Trophoblast cell (in vitro differentiated cells and primary cell): ENCODE results near the gene GPR156.

Experiments
- DNase-seq, 2 donors: peaks; one replicate each; pipeline ENCODE4 v3.0.0-alpha.2; 2016
- H2AFZ ChIP-seq: 2 replicates; pipeline ENCODE4 v1.6.1; 2013; ENCODE audit warnings: low read length, moderate library complexity, mild to moderate bottlenecking; ENCODE audit not compliant: insufficient read depth, poor library complexity
- H2AK5ac ChIP-seq: 2 replicates; pipeline ENCODE4 v1.6.1; 2013; ENCODE audit warnings: mild to moderate bottlenecking, low read length
- H2BK120ac ChIP-seq: 2 replicates; pipeline ENCODE4 v1.6.1; 2013; ENCODE audit warnings: low read length, mild to moderate bottlenecking, moderate library complexity; ENCODE audit not compliant: insufficient read depth, poor library complexity
- H2BK12ac ChIP-seq: 2 replicates; pipeline ENCODE4 v1.6.1; 2013; ENCODE audit warnings: mild to moderate bottlenecking, low read length, moderate library complexity
- H2BK5ac ChIP-seq: 2 replicates; pipeline ENCODE4 v1.6.1; 2013; ENCODE audit warnings: low read length, low read depth, moderate library complexity, mild to moderate bottlenecking; ENCODE audit not compliant: poor library complexity
- H3K14ac ChIP-seq: 2 replicates; pipeline ENCODE4 v1.6.1; 2013; ENCODE audit warnings: mild to moderate bottlenecking, low read length
- H3K18ac ChIP-seq: 2 replicates; pipeline ENCODE4 v1.6.1; 2013; ENCODE audit warnings: mild to moderate bottlenecking, low read length
- H3K23ac ChIP-seq: 2 replicates; pipeline ENCODE4 v1.6.1; 2013; ENCODE audit warnings: low read length
- H3K27ac ChIP-seq: 2 replicates; pipeline ENCODE4 v1.5.1; 2013; ENCODE audit warnings: low read depth, mild to moderate bottlenecking, inconsistent platforms, low read length, moderate library complexity
- H3K27me3 ChIP-seq: 2 replicates; pipeline ENCODE4 v1.6.1; 2013; ENCODE audit warnings: inconsistent platforms, mild to moderate bottlenecking, low read length, moderate library complexity; ENCODE audit not compliant: insufficient read depth
- H3K36me3 ChIP-seq, 2 experiments: 1 replicate in 1 of 2; 2 replicates in 1 of 2; pipeline ENCODE4 v1.6.1; 2013; ENCODE audit warnings: low read length in 2 of 2, mild to moderate bottlenecking in 2 of 2, moderate library complexity in 1 of 2; ENCODE audit not compliant: insufficient read depth in 2 of 2, control insufficient read depth in 1 of 2
- H3K4ac ChIP-seq: 2 replicates; pipeline ENCODE4 v1.6.1; 2013; ENCODE audit warnings: low read depth, mild to moderate bottlenecking, low read length, moderate library complexity
- H3K4me1 ChIP-seq, 2 experiments: 1 replicate in 1 of 2; 2 replicates in 1 of 2; pipeline ENCODE4 v1.6.1; 2013; ENCODE audit warnings: low read length in 2 of 2, mild to moderate bottlenecking in 2 of 2, moderate library complexity in 1 of 2; ENCODE audit not compliant: insufficient read depth in 2 of 2, control insufficient read depth in 1 of 2
- H3K4me2 ChIP-seq: 2 replicates; pipeline ENCODE4 v1.6.1; 2013; ENCODE audit warnings: inconsistent platforms, mild to moderate bottlenecking, low read length, moderate library complexity
- H3K4me3 ChIP-seq: 2 replicates; pipeline ENCODE4 v1.5.1; 2013; ENCODE audit warnings: mild to moderate bottlenecking, low read depth, low read length, inconsistent platforms
- H3K79me1 ChIP-seq: one replicate; pipeline ENCODE4 v1.6.1; 2013; ENCODE audit warnings: low read length
- H3K79me2 ChIP-seq: 2 replicates; pipeline ENCODE4 v1.6.1; 2013; ENCODE audit warnings: low read length, mild to moderate bottlenecking; ENCODE audit not compliant: control insufficient read depth, insufficient read depth, poor library complexity
- H3K9ac ChIP-seq: 2 replicates; pipeline ENCODE4 v1.6.1; 2013; ENCODE audit warnings: mild to moderate bottlenecking, low read length
- H3K9me3 ChIP-seq: 2 replicates; pipeline ENCODE4 v1.6.1; 2013; ENCODE audit warnings: low read depth, mild to moderate bottlenecking, control low read depth, inconsistent platforms, low read length; ENCODE audit not compliant: insufficient read depth
- H4K12ac ChIP-seq: 2 replicates; pipeline ENCODE4 v1.6.1; 2013; ENCODE audit warnings: low read depth, mild to moderate bottlenecking, low read length, moderate library complexity
- H4K8ac ChIP-seq: 2 replicates; pipeline ENCODE4 v1.6.1; 2013; ENCODE audit warnings: low read depth, mild to moderate bottlenecking, low read length, moderate library complexity
- H4K91ac ChIP-seq: one replicate; pipeline ENCODE4 v1.6.1; 2013; ENCODE audit warnings: low read depth, mild to moderate bottlenecking, low read length, moderate library complexity
- WGBS: extraction: QIAGEN DNeasy Blood & Tissue Kit; methylation state at CpG from one replicate; pipeline ENCODE4 v1.1.7; 2013; ENCODE audit warnings: missing lambda C conversion rate; ENCODE audit not compliant: insufficient read length, insufficient coverage; ENCODE audit errors: extremely low coverage; 5-methylcytosine and 5-hydroxymethylcytosine counted together

GPR156 gene

DNA sequence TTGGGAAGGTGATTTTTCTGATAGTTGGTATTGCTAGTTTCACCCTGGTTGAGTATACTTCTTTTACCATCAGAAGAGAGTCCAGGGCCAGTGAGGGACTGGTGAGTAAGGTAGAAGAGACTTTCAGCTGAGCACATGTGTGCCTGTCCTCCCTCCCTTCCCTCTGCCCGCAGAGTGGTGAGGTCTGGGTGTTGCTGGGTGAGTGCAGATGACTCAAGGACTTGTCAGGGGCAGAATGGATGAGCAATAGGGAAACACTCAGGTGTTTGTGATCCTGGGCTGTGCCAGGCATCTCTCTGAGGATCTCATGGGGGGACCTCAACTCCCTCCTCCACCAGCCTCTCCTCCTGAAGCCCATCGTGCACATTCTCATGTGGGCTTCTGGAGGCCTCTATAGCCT, 114.8 kb downstream of the GPR156 start:
- no peak overlapping the region for H3K23ac ChIP-seq
- H3K9ac ChIP-seq, result no peak overlapping the region
- no peak overlapping the region for H4K8ac ChIP-seq
- no peak overlapping the region for H3K18ac ChIP-seq
- H3K27me3 ChIP-seq, result no peaks in the 10 kb centered on the region
- no peaks in the 10 kb centered on the region for H3K79me2 ChIP-seq
- H2AFZ ChIP-seq, result no peak overlapping the region
- H4K91ac ChIP-seq, result no peak overlapping the region
- H3K4me3 ChIP-seq, result no peak overlapping the region
- H2BK12ac ChIP-seq, result no peak overlapping the region
- peaks cover 7 to 12% of the 10 kb centered on the region in 2 experiments for H3K4me1 ChIP-seq
- no peak overlapping the region for H2BK120ac ChIP-seq
- H4K12ac ChIP-seq, result no peak overlapping the region
- H2AK5ac ChIP-seq, result no peak overlapping the region
- H3K9me3 ChIP-seq, result no peaks in the 10 kb centered on the region
- no peak overlapping the region for H3K14ac ChIP-seq
- peaks cover 10% of the 10 kb centered on the region for H3K79me1 ChIP-seq
- no peak overlapping the region for H3K4me2 ChIP-seq
- H3K36me3 ChIP-seq, result no peaks in the 10 kb centered on the region
- no peak overlapping the region for H3K4ac ChIP-seq
- no peak overlapping the region for H2BK5ac ChIP-seq
- H3K27ac ChIP-seq, result no peak overlapping the region
- DNase-seq, result peak; percentile 83 to 85
- WGBS, result no CpG with 5 or more reads among the region's 2 CpGs

DNA sequence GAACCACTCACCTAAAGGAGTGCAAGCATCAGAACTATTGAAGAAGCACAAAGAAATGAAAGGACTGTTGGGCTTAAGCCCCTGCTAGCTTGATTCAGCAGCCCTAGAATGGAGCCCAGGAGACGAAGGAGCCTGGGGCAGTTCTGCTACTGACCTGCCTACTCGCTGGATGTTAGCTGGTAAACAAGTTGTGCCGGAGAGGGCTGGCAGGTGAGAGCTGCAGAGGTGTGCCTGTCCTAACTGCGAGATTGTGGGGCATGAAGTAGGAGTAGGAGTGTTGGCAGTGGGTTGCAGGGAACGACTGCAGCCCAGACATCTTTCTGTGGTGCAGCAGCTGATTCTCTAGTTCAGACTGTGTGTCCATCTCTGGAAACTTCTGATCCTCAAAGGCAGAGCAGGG, 115.6 kb downstream of the GPR156 start:
- H3K9me3 ChIP-seq, result no peaks in the 10 kb centered on the region
- H2AFZ ChIP-seq, result no peak overlapping the region
- no peak overlapping the region for H3K9ac ChIP-seq
- peaks cover 8% of the 10 kb centered on the region for H3K79me1 ChIP-seq
- no peak overlapping the region for H3K23ac ChIP-seq
- no peak overlapping the region for H3K14ac ChIP-seq
- H3K4me2 ChIP-seq, result no peak overlapping the region
- H3K4me1 ChIP-seq, result peaks cover 4 to 9% of the 10 kb centered on the region in 2 experiments
- no peak overlapping the region for H4K12ac ChIP-seq
- peak in 1 of 2 donors; percentile 56 for DNase-seq
- no peak overlapping the region for H3K4me3 ChIP-seq
- no peaks in the 10 kb centered on the region for H3K36me3 ChIP-seq
- H3K79me2 ChIP-seq, result no peaks in the 10 kb centered on the region
- H3K18ac ChIP-seq, result no peak overlapping the region
- peak overlapping the region; percentile 12 for H4K91ac ChIP-seq
- H2BK120ac ChIP-seq, result no peak overlapping the region
- no CpG with 5 or more reads among the region's 5 CpGs for WGBS
- no peaks in the 10 kb centered on the region for H3K27me3 ChIP-seq
- no peak overlapping the region for H3K4ac ChIP-seq
- H4K8ac ChIP-seq, result no peak overlapping the region
- no peak overlapping the region for H2AK5ac ChIP-seq
- H3K27ac ChIP-seq, result no peak overlapping the region
- no peak overlapping the region for H2BK12ac ChIP-seq
- H2BK5ac ChIP-seq, result no peak overlapping the region

DNA sequence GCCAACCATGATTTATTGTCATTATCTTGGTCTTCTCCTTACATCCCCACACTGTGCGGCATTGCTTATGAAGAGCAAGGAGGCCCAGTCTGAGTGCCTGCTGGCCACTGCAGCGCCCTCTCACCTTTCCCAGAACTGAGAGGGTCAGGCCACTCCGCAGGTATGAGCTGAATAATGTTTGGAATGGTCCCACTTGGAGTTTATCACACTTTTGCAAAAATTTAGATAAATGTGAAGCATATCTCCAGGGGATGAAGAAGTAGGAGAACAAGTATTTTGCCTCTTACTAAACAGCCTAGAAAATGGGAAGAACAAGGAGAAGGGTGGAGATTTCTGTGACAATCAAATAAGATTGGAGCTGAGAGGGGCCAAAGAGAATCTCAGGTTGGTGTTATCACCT, 116.4 kb downstream of the GPR156 start:
- H3K23ac ChIP-seq, result no peak overlapping the region
- no peaks in the 10 kb centered on the region for H3K27me3 ChIP-seq
- no peak overlapping the region for H3K18ac ChIP-seq
- no peak overlapping the region for H2BK5ac ChIP-seq
- no peak overlapping the region for H2AK5ac ChIP-seq
- H3K79me2 ChIP-seq, result no peaks in the 10 kb centered on the region
- peak; percentile 77 to 90 for DNase-seq
- no peak overlapping the region for H3K4me2 ChIP-seq
- H3K4me1 ChIP-seq, result peaks cover 4 to 9% of the 10 kb centered on the region in 2 experiments
- H4K8ac ChIP-seq, result no peak overlapping the region
- H3K9me3 ChIP-seq, result no peaks in the 10 kb centered on the region
- no peak overlapping the region for H4K12ac ChIP-seq
- no peak overlapping the region for H3K14ac ChIP-seq
- no peak overlapping the region for H3K9ac ChIP-seq
- H4K91ac ChIP-seq, result no peak overlapping the region
- no peaks in the 10 kb centered on the region for H3K36me3 ChIP-seq
- no peak overlapping the region for H2AFZ ChIP-seq
- no peak overlapping the region for H2BK12ac ChIP-seq
- no peak overlapping the region for H3K4ac ChIP-seq
- no peak overlapping the region for H3K4me3 ChIP-seq
- no peak overlapping the region for H2BK120ac ChIP-seq
- peaks cover 8% of the 10 kb centered on the region for H3K79me1 ChIP-seq
- WGBS, result no CpG with 5 or more reads among the region's 3 CpGs
- no peak overlapping the region for H3K27ac ChIP-seq

DNA sequence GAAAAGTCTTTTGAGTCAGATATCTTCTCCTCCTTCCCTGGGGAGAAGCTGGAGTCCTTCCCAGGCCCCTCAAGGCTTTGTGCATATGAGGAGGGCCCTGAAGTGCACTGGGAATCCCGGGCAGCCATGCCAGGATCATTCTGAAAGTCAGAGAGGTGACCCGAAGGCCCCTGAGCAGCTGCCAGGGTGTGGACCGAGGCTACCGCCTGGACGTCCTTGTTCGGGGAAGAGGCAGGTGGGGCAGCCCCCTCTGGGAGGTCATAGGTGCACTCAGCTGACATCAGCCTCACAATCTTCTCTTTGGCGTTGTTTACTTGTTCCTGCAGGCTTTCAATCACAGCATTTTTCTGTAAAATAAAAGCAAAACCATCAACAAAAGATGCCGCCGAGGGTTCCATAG, 117.0 kb downstream of the GPR156 start:
- Histone ChIP-seq H3K79me2 (no peaks in the 10 kb centered on the region), H4K12ac (no peak overlapping the region), H3K23ac (no peak overlapping the region), H3K14ac (no peak overlapping the region), H2AFZ (no peak overlapping the region), H3K4ac (no peak overlapping the region), H2AK5ac (peak overlapping the region; percentile 24), H2BK12ac (peak overlapping the region; percentile 22), H3K27ac (no peak overlapping the region), H3K4me1 (peaks cover 4 to 9% of the 10 kb centered on the region in 2 experiments), H4K91ac (peak overlapping the region; percentile 81), H3K36me3 (no peaks in the 10 kb centered on the region), H2BK120ac (peak overlapping the region; percentile 63), H3K9ac (no peak overlapping the region), H3K27me3 (no peaks in the 10 kb centered on the region), H4K8ac (no peak overlapping the region), H3K4me3 (no peak overlapping the region), H3K18ac (no peak overlapping the region), H3K4me2 (no peak overlapping the region), H2BK5ac (no peak overlapping the region), H3K79me1 (peaks cover 8% of the 10 kb centered on the region), H3K9me3 (no peaks in the 10 kb centered on the region)
- DNase-seq, result no peak
- WGBS, result no CpG with 5 or more reads among the region's 9 CpGs
